T-helper 17 cell (primary cell): ENCODE measurements around the gene BRSK2. TPM values are rescaled to one million over a fixed set of nuclear protein-coding genes. Genes with fewer than 3 reads are reported as not detected.
"Not testable (repeated sequence)": the region's sequence is repeated elsewhere in the genome, so short reads cannot be mapped to it uniquely, and the experiment has no call there.

Source experiments
- ATAC-seq: fragments of 150-1000 bp; cut with Tn5 transposase; 2 replicates; pipeline ENCODE4 v1.10.0; 2021; ENCODE audit warnings: mild to moderate bottlenecking, moderate library complexity
- DNase-seq, 3 donors: peaks; one replicate each; pipeline versions ENCODE4 v3.0.0 to v3.0.0-alpha.2; 2020 to 2021
- H3K9me3 ChIP-seq: one replicate; pipeline ENCODE4 v1.7.0; 2013; ENCODE audit warnings: low read length, mild to moderate bottlenecking; ENCODE audit not compliant: control insufficient read depth, poor library complexity, severe bottlenecking
- H3K27ac Mint-ChIP-seq: one replicate; pipeline ENCODE4 v1.8.0; 2022; ENCODE audit warnings: mild to moderate bottlenecking, moderate library complexity, mixed read lengths
- H3K27me3 Mint-ChIP-seq: one replicate; pipeline ENCODE4 v1.8.0; 2022; ENCODE audit warnings: mixed read lengths
- H3K36me3 Mint-ChIP-seq: one replicate; pipeline ENCODE4 v1.8.0; 2022; ENCODE audit warnings: low read depth, mixed read lengths
- H3K4me1 Mint-ChIP-seq: one replicate; pipeline ENCODE4 v1.8.0; 2022; ENCODE audit warnings: mild to moderate bottlenecking, mixed read lengths
- H3K4me3 Mint-ChIP-seq: one replicate; pipeline ENCODE4 v1.8.0; 2022; ENCODE audit warnings: mild to moderate bottlenecking, moderate library complexity, mixed read lengths
- total RNA-seq, 4 donors: library from RNA in 2 of 4; stranded (reverse) in 2 of 4; gene quantifications; one replicate each; pipeline ENCODE4 v1.2.3 and lab custom pipeline; 2022 to 2026

The BRSK2 gene
- total RNA-seq (under 1 TPM; 0.23 to 0.25 TPM), total RNA-seq (lab: John Stamatoyannopoulos, UW) (0.23 reads per million in 2 donors)

DNA sequence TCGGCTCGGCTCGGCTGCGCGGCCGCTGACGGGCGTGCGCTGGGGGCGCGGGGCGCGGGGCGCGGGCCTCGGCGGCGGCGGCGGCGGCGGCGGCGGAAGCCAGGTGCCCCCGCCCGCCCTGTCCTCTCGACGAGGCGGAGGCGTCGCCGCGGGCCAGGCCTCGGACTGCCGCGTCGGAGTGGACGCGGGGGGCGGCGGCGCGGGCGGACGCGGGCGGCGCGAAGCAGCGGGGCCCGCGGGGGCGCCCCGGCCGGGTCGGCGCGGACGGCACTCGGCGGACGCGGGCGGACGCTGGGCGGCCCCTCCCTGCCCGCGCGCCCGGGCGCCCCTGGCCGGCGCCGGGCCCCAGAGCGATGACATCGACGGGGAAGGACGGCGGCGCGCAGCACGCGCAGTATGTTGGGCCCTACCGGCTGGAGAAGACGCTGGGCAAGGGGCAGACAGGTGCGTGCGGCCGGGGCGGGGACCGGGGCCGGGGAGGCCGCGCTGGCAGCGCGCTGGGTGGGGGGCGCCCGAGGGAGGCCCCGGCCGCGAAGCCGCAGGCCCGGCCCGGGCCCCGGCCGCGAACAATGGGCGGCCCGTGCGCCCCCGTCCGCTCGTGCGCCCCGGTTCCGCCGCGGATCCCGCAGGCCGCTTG is at the start of gene BRSK2:
TSS of gene BRSK2 (plus strand) at position 3 of the 637 bp plus-strand sequence. CDS start at position 354, 351 bp downstream.
- H3K36me3 Mint-ChIP-seq: no peaks in the 10 kb centered on the region
- DNase-seq (no peak), ATAC-seq (no peak)
- peaks cover 26% of the 10 kb centered on the region for H3K27me3 Mint-ChIP-seq
- H3K4me3 Mint-ChIP-seq: peak within 1 kb of the TSS; percentile 78
- no peak within 1 kb of the TSS for H3K27ac Mint-ChIP-seq
- peaks cover 11% of the 10 kb centered on the region for H3K4me1 Mint-ChIP-seq
- no peaks in the 10 kb centered on the region for H3K9me3 ChIP-seq

DNA sequence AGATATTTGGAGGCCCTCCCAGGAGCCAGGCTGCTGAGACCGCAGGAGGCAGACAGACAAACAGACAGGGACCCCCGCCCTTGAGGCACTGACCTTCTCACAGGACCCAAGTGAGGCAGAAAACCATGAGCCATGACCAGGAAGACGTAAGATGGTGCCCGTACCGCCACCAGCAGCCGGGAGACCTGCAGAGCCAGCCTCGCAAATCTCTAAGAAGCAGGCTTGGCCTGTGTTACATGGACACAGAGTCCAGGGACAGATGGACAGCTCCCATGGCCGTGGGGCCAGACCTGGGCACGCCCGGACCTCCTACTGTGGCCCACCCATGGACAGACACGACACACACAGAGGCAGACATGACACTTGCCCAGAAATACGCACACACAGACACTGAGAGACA is 49.6 kb upstream of the BRSK2 start:
- Mint-ChIP-seq H3K4me3 (no peak overlapping the region), H3K4me1 (no peaks in the 10 kb centered on the region), H3K27ac (no peak overlapping the region), H3K36me3 (no peaks in the 10 kb centered on the region), H3K27me3 (no peaks in the 10 kb centered on the region)
- ATAC-seq: no peak
- no peaks in the 10 kb centered on the region for H3K9me3 ChIP-seq
- DNase-seq: no peak

- not testable (repeated sequence) for H3K27me3 Mint-ChIP-seq, H3K4me3 Mint-ChIP-seq, ATAC-seq, H3K27ac Mint-ChIP-seq, H3K9me3 ChIP-seq, H3K4me1 Mint-ChIP-seq, H3K36me3 Mint-ChIP-seq, DNase-seq
Measured at GRCh38 chr11:1341226-1341625, 48.5 kb upstream of the BRSK2 start.

DNA sequence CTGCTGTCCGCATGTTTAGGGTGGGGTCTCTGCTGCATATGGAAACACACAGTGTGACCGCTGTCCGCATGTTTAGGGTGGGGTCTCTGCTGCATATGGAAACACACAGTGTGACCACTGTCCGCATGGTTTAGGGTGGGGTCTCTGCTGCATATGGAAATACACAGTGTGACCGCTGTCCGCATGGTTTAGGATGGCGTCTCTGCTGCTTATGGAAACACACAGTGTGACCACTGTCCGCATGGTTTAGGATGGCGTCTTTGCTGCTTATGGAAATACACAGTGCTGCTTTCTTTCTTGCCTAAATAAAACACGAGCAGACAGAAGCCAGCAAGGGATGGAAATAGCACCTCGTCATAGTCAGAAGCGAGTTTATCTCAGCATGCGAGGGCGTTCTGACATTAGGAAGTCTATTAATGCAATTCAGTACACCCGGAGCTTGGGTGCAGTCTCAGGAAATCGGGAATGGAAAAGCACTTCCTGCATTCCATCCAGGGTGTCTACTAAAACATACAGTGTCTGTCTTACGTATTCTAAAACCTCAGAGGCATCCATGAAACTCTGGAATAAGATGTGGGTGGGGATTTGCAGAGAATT is 47.7 kb upstream of the BRSK2 start:
- Mint-ChIP-seq H3K27ac (no peak overlapping the region), H3K4me3 (no peak overlapping the region), H3K27me3 (no peaks in the 10 kb centered on the region), H3K4me1 (peaks cover 2% of the 10 kb centered on the region), H3K36me3 (no peaks in the 10 kb centered on the region)
- ATAC-seq: no peak
- DNase-seq: no peak
- no peaks in the 10 kb centered on the region for H3K9me3 ChIP-seq

DNA sequence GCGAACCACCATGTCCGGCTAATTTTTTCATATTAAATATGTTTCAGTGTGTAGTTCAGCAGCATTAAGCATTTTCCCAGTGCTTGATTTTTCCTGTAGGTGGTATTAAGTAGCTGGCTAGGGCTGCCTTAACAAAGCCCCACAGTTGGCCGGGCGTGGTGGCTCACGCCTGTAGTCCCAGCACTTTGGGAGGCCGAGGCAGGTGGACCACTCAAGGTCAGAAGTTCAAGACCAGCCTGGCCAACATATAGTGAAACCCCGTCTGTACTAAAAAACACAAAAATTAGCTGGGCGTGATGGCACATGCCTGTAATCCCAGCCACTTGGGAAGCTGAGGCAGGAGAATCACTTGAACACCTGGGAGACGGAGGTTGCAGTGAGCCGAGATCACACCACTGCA is 46.8 kb upstream of the BRSK2 start:
- Mint-ChIP-seq H3K36me3 (no peaks in the 10 kb centered on the region), H3K27me3 (no peaks in the 10 kb centered on the region), H3K27ac (no peak overlapping the region), H3K4me3 (no peak overlapping the region), H3K4me1 (peaks cover 2% of the 10 kb centered on the region)
- no peaks in the 10 kb centered on the region for H3K9me3 ChIP-seq
- DNase-seq: no peak
- ATAC-seq: no peak

DNA sequence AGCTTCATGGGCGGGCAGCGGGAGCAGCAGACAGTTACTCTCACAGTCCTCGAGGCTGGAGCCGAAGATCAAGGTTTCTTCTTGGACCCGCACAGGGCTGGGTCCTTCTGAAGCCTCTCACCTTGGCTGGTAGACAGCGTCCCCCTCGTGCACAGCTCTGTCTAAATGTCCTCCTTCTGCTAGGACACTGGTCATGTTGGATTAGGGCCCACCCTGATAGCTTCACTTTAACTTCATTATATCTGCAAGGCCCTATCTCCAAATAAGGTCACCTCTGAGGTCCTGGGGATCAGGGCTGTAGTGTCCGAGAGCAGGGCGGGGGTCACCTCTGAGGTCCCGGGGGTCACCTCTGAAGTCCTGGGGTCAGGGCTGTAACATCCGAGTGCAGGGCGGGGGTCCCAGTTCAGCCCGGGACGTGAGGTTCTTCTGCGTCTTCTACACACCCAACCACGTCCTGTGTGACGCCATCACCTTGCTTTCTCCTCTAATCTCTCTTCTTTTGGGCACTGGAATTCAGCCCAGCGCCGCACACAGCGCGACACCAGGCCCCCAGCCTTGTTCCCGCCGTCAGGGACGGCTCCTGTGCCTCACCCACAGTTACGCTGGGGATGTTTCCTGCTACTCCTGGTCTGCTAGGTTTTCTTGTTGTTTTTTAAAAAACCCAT is 46.2 kb upstream of the BRSK2 start:
- Mint-ChIP-seq H3K36me3 (no peaks in the 10 kb centered on the region), H3K27ac (no peak overlapping the region), H3K4me3 (no peak overlapping the region), H3K27me3 (no peaks in the 10 kb centered on the region), H3K4me1 (peaks cover 2% of the 10 kb centered on the region)
- no peaks in the 10 kb centered on the region for H3K9me3 ChIP-seq
- ATAC-seq: no peak
- DNase-seq: no peak

- Mint-ChIP-seq H3K4me1 (peaks cover 2% of the 10 kb centered on the region), H3K27me3 (no peaks in the 10 kb centered on the region), H3K36me3 (no peaks in the 10 kb centered on the region), H3K4me3 (no peak overlapping the region), H3K27ac (no peak overlapping the region)
- DNase-seq: no peak
- no peak for ATAC-seq
- H3K9me3 ChIP-seq: no peaks in the 10 kb centered on the region
Measured at GRCh38 chr11:1344056-1344635, 45.6 kb upstream of the BRSK2 start.

GRCh38 chr11:1345737-1346513 is 43.8 kb upstream of the BRSK2 start:
- no peak overlapping the region for H3K27ac Mint-ChIP-seq
- no peaks in the 10 kb centered on the region for H3K36me3 Mint-ChIP-seq
- peaks cover 2% of the 10 kb centered on the region for H3K4me1 Mint-ChIP-seq
- no peaks in the 10 kb centered on the region for H3K27me3 Mint-ChIP-seq
- H3K4me3 Mint-ChIP-seq: no peak overlapping the region
- no peak for ATAC-seq
- H3K9me3 ChIP-seq: no peaks in the 10 kb centered on the region
- no peak for DNase-seq

GRCh38 chr11:1346669-1347390 is 42.9 kb upstream of the BRSK2 start:
- DNase-seq (no peak), ATAC-seq (no peak)
- Mint-ChIP-seq H3K36me3 (no peaks in the 10 kb centered on the region), H3K4me1 (peaks cover 2% of the 10 kb centered on the region), H3K27me3 (no peaks in the 10 kb centered on the region), H3K27ac (no peak overlapping the region), H3K4me3 (no peak overlapping the region)
- H3K9me3 ChIP-seq: no peaks in the 10 kb centered on the region

- ATAC-seq, H3K4me3 Mint-ChIP-seq, H3K4me1 Mint-ChIP-seq, H3K27me3 Mint-ChIP-seq, DNase-seq, H3K27ac Mint-ChIP-seq, H3K9me3 ChIP-seq, H3K36me3 Mint-ChIP-seq: not testable (repeated sequence)
Measured at GRCh38 chr11:1347411-1347999, 42.2 kb upstream of the BRSK2 start.

DNA sequence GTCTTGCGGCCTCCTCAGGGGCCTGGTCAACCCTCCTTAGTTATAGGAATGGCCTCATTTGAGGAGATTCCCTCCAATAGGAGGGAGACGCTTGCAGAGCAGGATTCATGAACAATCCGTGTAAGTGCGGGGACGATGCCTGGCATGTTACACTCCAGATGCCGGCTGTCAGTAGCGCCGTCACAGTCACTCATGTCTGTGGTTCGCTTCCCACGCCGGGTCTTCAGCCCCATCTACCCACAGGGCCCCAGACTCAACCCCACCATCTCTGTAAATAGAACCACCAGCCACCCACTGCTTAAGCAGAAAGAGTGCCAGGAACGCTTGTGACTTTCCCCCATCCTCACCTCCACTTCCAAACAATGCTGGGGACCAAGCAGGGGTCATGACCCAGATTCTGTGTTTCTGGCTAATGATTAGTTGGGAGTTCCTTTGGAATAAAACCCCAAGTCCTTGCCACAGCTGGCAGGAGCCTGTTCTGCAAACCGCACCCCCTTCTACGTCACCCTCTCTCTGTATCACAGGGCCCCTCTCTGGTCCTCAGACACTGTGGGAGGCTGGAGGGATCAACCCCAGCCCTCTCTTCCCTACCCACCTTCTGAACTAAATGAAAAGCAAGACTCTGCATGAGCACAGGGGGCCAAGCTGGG is 41.5 kb upstream of the BRSK2 start:
- no peak for ATAC-seq
- H3K4me3 Mint-ChIP-seq: no peak overlapping the region

GRCh38 chr11:1348796-1349326 is 40.9 kb upstream of the BRSK2 start:
- DNase-seq (no peak), ATAC-seq (no peak)
- H3K9me3 ChIP-seq: no peaks in the 10 kb centered on the region
- Mint-ChIP-seq H3K27ac (no peak overlapping the region), H3K36me3 (no peaks in the 10 kb centered on the region), H3K4me1 (peaks cover 2% of the 10 kb centered on the region), H3K4me3 (no peak overlapping the region), H3K27me3 (peaks cover 7% of the 10 kb centered on the region)

More for the DNA sequence above, 41.5 kb upstream of the BRSK2 start:
- no peaks in the 10 kb centered on the region for H3K9me3 ChIP-seq
- H3K36me3 Mint-ChIP-seq: no peaks in the 10 kb centered on the region
- peaks cover 2% of the 10 kb centered on the region for H3K27me3 Mint-ChIP-seq
- DNase-seq: no peak
- H3K4me1 Mint-ChIP-seq: peaks cover 2% of the 10 kb centered on the region
- no peak overlapping the region for H3K27ac Mint-ChIP-seq
